CD4-positive, alpha-beta T cell treated with Interleukin-17A for 4 hours (primary cell): Measurements from ENCODE around the gene ADARB2.

Source experiments
- DNase-seq: peaks from one replicate; pipeline ENCODE4 v3.0.0-alpha.2; 2020; ENCODE audit warnings: mixed read lengths

The ADARB2 gene

DNA sequence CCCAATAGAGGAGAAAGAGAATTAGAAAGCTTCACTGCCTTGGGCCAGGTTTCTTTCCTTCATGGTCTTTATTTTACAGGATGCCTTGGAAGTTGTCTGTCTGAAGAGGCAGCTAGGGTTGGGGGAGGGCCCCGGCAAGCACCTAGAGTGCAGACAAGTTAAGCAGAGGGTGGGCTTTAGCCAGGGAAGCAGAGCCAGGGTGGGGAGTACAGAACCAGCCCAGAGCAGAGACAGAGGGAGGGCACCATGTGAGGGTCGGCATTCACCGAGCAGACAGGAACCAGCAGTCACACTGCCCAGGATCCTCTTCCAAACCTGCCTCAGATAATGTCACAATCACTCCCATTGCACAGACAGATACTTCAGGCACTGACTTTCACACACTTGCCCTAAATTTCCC, 75.9 kb downstream of the ADARB2 start:
- no peak for DNase-seq

DNA sequence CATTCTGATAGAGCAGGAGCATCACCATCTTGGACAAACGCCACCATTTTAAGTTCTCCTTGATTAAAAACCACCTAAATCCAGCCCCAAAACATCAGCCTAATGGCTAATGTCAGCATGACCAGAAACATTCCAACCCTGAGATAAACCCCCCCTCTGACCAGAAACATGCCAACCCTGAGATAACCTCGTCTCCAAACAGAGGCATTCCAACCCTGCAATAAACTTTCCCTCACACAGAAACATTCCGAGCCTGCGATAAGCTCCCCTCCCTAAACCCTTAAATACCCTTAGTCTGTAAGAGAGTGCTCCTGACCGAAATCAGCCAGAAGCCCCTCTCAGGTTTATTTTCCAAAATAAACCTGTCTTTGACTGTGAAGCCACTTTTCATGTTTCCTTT, 76.5 kb downstream of the ADARB2 start:
- DNase-seq = no peak

DNA sequence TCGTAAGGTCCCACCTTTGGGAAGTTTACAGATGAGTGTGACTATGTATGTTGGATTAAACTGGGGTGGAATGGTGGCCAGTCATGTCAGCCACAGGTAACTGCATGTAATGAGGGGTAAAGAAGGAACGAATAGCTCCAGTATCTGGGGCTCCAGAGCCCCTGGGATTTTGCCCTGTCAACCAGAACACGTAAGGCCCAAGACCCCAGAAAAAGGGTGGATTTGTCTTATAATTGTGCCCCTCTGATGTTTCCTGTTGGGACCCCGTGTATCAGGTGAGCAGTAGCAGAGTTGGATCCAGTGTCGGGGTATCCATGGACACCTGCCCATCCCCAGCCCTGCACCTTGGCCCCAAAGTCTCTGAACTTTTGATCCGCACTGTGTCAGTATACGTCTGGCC, 76.9 kb downstream of the ADARB2 start:
- DNase-seq = no peak

DNA sequence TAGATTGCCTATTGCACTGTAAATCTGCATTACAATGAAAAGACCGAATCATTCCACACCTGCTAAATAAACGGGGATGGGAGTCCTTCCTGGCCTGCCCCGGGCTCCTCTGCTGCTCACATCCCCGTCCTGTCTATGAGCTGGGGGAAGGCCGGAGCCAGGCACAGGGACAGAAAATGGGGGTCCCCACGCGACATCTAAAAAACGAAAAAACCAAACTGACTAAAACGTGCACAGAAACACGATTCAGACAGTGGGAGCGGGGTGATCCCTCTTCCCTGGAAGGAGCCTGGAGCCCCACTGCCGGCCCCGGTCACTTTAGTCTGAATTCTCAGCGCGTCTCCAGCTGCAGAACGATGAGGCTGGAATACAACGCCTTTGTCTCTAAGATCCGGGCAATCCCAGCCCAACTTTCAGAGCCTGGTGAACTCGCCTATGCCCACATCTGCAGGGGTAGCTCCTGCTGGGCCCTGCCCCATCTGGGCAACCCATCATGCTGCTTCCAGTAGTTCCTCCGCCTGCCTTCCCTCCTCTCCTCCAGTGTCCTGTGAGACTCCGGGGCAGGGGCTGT, 78.0 kb downstream of the ADARB2 start:
- no peak for DNase-seq

DNA sequence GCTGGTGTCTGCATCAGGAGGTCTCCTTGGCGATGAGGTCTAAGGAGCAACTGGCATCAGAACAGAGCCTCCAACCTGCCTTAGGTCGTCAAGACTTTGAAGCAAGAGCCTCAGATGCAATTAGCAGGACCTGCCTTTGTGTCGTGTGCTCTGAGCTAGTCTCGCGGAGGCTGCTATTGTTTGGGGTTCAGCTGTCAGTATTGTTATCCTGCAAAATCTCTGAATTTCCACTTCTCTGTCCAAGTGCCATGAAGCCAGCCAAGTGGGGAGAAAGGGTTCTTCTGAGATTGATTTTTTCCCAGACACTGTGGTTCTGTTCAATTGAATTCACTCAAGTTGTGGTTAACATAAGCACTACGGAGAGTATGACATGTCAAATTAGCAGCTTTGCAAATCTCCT, 78.7 kb downstream of the ADARB2 start:
- no peak for DNase-seq

DNA sequence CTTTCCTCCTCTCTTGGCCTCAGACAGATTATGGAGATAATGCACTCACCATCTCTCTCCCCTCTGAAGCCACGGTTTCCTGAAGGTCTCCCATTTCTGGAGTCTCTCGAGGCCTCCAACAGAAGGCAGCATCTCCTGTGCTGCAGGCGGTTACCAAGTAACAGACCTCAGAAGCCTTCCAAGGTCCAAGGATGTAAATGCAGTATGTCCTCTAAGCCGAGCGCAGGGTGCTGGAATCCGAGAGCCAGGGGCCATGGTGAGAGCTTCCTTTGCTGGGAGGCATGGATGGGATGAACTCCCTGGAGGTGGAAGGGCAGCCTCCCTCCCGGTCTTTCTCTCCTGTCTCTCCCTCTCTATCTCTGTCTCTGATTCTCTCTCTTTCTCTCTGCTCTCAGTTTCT, 79.8 kb downstream of the ADARB2 start:
- DNase-seq = no peak

DNA sequence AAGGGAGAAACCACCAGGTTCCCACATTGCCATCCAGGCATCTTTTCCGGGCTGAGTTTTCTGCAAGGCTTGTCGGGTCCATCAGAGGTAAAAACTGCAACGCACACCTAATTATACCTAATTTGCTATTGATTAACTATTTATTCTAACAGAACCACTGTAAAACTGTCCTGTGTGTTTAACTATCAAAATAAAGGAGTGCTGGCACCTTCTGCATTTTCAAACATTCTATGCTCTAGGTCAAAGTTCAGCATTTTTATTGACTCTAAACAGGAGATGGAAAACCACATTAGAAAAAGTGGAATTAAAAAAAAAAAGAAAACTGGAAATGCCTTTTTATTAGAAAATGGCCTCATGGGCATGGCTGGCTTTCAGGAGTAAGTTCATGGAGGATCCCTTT, 82.0 kb downstream of the ADARB2 start:
- DNase-seq = no peak

DNA sequence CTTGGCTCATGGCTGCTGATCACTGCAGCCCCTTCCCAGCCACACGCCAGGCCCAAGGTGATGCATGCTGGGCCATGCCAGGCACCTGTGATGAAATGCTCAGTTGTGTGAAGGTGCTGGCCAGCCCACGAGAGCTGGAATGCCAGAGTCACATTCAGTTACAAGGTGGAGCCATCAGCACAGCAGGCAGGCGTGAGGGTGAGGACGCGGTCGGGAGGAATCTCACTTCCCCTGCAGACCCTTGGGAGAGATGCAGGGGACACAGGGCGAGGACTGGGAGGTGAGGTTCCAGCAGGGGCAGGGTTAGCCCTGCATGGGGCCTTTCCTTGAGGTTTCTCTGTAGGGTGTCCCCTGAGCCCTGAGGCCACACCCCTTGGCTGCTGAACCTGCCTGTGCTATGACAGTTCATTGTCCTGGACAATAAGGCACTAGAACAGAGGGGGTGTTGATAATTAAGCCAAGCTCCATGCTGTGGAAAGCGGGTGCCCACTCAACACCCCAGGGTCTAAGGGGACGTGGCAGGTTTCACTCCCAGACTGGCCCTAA, 82.4 kb downstream of the ADARB2 start:
- DNase-seq = no peak

DNA sequence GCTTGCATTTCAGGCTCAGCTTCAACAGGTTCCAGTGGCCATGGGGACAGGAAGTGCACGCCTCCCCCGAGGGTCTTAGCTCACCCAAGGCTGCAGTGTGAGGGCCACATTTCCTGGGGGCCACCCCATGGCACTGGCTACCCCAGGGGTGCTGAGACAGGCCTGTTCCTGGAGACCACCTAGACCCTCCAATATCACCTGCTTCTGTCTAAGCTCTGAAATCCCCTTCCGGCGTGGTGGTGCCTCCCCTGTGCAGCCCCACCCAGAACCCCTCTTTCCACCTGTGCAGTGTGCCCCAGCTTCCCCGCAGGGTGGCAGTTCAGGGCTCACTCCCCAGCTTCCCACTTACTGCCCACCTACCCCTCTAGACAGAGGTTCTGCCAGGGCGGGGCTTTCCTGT, 83.1 kb downstream of the ADARB2 start:
- DNase-seq = no peak

DNA sequence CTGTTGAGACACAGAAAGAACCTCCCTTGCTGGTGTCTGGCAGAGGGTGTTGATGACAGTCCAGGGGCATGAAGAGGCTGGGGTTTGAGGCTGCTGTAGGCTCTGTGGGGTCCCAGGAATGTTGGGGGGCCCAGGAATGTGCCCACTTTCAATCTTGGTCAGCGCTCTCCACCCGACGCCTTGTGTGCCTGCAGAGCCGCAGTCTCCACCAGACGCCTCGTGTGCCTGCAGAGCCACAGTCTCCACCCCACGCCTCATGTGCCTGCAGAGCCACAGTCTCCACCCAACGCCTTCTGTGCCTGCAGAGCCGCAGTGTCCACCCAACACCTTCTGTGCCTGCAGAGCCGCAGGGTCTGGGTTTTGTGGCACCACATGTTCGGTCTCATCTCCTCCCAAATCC, 84.0 kb downstream of the ADARB2 start:
- no peak for DNase-seq

DNA sequence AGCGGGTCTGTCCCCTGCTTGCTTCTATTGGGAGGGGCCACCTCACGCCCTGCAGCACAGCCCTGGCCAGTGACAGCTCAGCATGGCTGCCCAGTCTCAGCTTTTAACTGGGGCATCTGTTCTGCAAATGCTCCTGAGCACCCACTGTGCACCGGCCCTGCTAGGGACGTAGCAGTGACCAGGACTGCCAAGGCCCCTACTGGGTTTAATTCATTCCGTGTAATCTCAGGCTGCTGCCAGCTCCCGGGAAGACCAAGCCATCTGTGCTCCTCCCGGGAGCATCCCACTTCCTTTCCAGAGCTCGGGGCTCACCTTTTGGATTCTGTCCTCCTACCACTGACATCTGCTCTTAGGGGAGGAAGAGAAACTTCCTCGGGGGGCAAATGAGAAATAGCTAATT, 85.2 kb downstream of the ADARB2 start:
- no peak for DNase-seq

DNA sequence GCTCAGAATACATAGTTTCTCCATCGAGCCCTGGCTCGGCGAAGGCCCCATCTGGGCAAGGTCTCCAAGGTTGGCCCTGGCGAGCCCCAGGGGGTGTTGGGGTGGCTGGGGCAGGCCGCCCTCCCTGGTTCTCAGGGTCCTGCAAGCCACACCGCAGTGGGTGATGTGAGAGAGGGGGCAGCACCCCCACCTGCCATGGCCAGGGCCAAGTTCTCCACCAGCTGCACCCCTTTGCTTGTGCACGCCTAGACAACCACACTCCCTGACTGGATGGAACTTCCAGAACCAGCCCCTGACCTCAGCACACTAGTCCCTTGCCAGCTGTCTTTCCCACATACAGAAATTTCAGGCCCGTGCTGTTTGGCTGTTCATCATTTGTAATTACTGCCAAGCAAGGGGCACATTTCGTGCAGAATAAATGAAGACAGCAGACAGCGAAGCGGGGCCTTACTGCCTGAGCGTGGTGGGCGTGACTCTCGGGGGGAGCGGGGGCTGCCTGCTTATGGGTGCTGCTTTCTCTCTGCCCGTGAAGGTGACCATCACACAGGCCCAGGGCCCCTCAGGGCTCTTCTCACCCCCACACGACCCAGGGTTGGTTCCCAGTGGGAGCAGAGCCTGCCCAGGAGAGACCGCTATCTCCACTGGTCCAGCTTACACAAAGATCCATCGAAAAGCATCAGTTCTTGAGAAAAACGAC, 85.9 kb downstream of the ADARB2 start:
- no peak for DNase-seq

DNA sequence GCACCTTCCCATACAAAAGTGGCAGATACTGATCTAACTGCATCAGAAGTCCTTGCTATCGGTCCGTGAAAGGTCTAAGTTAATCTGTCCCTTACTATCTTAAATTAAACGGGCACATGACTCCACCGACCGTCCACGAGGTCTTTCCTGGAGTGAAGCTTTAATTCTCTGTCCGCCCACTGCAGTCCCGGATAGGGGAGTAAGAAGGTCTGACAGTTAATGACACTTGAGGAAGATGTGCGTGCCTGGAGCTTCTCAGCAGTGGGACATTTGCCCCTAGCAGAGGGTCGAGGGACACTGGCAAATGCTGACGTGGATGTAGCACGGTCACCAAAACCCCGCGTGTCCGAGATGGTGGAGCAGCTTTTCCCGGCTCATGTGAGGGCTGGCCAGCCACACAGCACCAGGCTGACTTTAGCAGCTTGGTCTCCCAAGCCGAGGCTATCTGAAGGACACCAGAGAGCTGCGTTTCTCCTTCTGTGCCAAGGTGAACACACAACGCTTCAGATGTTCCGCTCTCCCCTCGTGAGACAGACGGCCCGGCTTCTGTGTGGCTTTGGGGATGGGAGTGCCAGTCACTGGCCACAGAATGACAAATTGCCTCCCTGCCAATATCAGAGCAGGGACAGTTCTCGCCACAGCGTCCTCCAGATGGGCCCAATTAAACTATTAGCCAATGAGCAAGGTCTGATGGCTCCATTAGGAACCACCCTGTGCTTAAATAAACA, 86.6 kb downstream of the ADARB2 start:
- DNase-seq = no peak

DNA sequence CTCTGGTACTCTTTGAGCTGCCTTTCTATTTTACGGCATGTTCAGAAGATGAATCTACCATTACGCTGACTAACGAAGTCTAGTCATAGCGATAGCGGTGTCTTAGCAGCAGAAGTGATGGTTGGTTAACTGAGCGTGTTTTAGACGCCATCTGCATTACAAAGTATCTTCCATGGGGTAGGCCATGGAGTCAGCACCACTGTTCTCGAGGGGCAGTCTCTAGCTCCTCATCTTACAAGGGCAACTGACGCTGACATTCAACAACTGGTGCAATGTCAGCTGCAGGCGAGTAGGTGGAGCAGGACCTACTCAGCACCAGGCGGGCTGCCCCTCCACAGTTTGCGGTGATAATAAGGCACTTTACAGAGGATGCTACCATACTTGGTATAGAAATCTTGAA, 88.7 kb downstream of the ADARB2 start:
- no peak for DNase-seq

DNA sequence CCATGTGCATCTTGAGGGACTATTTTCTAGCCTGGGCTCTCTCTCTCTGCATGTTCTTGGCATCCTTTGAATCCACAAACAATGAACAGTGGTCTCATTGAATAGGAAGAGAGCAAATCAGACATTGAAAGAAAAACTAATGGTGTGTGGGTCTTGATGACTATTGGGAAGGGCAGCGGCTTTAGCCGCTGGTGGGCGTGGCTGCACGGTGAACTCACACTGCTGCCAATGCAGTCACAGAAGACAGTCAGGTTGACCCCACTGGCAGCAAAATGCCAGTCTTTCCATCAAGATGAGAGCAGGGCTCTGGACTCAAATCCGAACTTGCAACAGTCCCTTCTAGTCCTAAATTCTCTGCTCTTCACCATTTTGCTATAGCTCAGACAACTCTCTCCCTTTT, 91.0 kb downstream of the ADARB2 start:
- DNase-seq = no peak

DNA sequence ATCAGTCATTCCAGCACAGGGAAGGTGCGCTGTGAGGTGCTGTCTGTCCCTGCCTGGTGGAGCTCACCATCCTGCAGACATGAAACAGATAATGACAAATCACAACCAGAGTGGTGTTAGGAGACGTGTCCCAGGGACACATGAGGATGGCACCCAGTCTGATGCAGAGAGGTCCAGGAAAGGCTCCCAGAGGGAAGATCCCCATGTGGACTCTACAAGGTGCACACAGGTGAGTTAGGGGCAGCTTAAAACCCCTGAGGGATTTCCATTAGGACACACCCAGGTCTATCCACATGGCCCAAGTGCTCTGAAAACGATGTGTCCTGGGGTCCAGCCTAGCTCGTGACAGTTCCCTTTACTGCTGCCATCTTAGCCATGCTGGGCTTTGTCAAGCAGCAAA, 91.4 kb downstream of the ADARB2 start:
- DNase-seq = no peak

DNA sequence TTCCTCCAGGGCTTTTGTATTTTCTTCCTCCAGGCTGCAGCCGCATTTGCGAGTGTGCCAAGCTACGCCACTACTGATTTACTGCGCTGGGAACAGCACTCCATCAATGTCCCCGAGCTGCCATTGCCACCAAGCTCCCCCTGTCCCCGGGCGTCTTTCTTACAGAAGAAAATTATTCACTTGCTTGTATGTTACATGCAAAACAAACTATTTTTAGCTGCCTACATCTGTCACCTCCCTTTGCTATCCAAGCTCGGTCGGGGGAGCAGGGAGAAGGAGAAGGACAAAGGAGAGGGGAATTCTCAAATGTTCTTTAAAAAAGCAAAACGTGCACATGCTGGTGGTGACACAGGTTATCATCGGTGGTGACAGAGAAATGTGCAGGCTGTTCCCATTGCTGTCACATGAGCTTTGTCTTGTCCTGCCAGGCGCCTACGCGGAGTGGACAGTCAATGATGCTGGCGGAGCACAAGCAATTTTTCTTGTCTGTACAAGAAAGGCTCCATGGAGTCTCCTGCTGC, 93.1 kb downstream of the ADARB2 start:
- DNase-seq = no peak

DNA sequence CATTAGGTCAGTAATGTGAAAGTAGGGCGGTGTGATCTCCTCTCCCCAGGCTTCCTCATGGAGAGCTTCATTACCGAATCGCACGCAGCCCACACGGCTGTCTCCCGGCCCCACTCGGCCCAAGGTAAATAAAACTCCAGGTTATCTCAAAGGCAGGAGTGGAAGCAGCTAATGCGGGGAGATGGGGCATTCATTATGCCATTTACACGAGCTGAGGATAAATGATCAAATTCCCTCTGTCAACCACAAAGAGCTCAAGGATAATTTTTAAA, 93.5 kb downstream of the ADARB2 start:
- DNase-seq = no peak

DNA sequence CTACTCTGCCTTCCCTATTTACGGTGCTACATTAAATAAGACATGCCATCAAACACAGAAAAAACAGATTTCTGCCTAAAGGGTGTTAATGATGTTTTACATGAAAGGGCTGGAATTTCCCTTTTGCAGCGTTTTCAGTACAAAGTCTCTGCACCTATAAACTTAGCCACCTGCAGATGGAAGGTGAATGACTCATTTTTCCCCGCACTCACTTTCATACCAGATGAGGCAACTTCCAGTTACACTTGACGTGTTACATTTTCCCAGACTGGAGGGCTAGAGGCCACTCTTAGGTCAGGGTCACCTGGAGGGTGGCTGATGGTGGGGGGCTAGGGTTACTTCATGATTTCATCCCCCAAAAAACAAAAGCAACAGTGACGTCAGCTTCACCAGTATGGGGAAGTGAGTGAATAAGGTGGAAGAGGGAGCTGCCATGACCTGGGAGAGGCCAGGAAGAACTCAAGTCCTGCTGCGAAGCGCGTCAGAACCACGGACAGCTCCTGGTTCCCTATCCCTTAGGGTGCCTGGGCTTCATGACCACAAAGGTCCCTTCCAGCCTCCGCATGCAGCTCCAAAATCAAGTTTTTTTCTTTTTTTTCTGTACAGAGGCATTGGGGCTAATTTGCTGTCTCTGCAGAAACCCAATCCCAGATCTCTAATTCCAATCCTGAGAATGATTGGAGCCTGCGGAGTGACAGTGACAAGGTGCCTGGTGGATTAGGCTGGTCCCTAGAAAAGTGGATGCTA, 94.0 kb downstream of the ADARB2 start:
- DNase-seq = no peak

DNA sequence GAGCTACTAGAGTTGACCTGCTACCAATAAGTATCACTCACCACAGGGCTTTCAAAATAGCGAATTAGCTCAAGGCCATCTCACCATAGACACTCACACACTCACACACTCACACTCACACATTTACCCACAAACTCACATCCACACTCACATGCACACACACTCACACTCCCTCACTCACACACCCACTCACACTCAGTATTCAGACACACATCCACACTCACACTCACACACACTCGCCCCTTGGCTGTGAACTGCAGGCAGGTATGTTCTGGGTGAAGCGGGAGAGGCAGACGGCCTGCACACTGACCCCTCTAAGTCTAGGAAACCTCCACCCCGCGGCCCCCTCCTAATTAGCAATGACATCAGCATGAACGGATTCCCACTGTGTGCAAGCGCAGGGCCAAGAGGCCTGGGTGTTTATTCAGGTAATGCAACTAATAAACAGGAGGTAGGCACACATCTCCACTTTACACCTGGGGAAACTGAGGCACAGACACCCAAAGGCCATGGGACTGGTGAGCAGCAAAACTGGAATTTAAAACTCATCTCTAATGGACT, 94.6 kb downstream of the ADARB2 start:
- DNase-seq = no peak

DNA sequence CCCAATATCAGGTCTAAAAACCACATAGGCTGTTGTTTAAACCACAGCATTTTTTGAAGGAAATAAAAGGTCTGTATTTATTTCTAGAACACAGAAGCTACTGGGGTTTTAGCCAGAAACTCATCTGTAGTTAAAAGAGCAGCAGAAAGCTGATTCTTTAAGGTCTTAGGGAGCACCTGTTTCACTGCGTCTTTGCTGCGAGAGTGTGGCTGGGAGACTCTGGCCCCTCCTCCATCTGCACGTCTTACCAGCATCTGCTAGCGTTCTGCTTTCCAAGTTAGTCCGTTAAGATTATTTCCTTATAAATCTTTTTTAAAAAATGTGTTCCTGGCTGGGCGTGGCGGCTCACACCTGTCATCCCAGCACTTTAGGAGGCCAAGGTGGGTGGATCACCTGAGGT, 95.9 kb downstream of the ADARB2 start:
- no peak for DNase-seq

DNA sequence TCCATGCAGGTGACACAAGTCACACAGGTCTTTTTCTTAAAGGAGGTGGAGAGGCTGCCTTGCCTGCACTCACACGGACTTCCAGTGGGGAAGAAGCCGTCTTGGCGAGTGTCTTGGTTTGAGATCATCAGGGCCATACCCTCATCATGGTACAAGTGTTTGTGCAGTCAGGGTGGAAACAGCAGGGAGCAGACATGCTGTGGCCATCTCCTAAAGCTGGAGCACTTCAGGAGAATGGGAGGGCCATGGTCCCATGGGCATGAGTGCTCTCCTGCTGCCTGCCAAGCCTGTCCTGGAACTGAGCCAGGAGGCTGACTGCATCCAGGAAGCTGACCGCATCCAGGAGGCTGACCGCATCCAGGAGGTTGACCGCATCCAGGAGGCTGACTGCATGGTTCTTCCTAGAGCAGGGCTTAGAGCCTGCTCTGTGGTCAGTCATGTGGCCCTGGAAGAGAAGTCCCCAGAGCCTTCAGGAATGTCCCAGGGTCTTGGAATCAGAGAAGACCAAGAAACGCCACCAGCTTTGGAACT, 98.4 kb downstream of the ADARB2 start:
- no peak for DNase-seq

DNA sequence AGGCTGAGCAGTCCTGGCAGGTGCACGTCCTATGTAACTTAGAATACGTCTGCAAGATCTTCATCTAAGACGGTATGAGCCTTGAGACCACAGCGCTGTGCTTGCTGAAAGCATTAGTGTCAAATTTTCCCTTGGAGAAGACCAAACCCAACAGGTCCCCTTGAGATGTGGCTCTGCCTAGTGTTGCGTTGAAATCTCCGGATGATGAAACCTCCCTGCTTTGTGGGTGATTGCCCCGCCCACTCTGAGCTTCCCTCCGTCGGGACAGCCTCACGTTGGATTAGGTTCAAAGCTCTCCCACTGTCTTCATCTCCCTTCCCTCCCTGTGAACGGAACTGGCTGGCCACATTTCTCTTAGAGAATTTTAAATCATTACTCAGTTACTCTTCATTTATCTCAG, 102.0 kb downstream of the ADARB2 start:
- DNase-seq = no peak
